GM18508 (cell line): ENCODE measurements around the gene MSLN.
"Not testable (repeated sequence)": the region's sequence is repeated elsewhere in the genome, so short reads cannot be mapped to it uniquely, and the experiment has no call there.

Experiments
- ATAC-seq: cut with Tn5 transposase; IDR thresholded peaks from one replicate; pipeline ENCODE4 v1.9.1; 2021; ENCODE audit warnings: moderate number of reproducible peaks; ENCODE audit not compliant: insufficient read depth, unreplicated experiment

The MSLN gene

DNA sequence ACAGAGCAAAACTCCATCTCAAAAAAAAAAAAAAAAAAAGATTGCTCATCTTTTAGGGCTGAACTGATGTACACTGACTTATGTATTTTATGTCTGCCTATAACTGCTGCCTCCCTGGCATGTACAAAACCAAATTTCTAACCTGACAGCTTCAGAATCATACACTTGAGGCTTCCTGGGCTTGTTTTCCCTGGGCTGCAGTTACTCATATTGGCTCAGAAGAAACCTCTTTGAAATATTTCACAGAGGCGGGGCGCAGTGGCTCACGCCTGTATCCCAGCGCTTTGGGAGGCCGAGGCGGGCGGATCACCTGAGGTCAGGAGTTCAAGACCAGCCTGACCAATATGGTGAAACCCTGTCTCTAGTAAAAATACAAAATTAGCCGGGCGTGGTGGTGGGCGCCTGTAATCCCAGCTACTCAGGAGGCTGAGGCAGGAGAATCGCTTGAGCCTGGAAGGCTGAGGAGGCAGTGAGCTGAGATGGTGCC is 6.4 kb upstream of the MSLN start:
- ATAC-seq: not testable (repeated sequence)

DNA sequence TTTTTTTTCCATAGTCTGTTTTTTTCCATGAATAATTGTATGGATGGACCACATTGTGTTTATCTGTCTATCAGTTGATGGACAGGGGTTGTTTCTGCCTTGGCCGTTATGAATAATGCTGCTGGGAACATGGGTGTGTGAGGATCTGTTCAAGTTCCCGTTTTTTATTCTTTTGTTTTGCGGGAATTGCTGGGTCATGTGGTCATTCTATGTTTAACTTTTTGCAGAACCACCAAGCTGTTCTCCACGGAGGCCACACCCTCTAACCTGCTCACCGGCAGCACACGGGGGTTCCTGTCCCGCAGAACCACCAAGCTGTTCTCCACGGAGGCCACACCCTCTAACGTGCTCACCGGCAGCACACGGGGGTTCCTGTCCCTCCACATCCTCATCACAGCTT is 5.9 kb upstream of the MSLN start:
- ATAC-seq: no peak

DNA sequence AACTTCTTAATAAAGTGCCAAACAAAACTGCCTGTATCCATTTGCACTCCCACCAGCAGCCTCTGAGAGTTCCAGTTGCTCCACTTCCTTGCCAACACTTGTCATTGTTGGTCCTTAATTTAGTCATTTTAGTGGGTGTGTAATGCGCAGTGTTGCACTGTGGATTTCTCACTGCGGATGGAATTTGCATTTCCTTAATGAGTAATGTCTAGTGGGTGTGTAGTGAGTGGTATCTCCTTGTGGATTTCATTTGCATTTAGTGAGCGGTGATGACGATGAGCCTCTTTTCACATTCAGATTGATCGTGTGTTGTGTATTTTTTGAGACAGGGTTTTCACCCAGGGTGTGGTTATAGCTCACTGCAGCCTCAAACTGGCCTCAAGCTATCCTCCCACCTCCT is 4.1 kb upstream of the MSLN start:
- no peak for ATAC-seq

DNA sequence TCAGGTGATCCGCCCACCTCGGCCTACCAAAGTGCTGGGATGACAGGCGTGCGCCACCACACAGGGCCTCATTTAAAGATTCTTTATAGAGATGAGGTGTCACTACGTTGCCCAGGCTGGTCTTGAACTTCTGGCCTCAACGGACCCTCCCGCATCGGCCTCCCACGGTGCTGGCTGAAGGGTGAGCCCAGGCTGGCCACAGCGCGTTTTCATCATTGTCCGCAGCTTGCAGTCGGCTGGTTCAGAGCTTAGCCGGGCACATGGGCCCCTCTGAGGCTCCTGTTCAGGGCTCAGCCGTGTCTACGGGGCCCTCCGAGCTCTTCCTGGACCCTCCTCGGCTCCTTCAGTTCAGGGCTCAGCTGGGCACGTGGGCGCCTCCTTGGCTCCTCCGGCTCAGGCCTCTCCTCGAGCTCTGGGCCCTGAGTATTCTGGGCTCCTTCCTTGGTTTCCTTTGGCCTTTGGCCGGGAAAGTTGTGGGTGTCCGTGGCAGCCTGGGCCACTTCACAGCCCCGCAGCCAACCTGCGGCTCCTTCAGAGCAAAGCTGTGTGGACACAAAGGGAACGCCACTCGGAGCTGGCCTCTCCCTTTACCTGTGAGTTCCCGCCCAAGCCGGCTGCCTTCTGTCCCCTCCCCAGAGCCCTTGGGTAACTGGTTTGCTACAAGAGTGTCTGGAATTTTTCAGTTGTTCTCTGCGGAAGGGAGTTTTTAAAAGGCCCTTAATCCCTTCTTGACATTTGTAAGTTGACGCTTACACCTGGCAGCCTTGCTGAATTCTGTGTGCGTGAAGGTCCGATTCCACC is 1.2 kb upstream of the MSLN start:
- no peak for ATAC-seq

DNA sequence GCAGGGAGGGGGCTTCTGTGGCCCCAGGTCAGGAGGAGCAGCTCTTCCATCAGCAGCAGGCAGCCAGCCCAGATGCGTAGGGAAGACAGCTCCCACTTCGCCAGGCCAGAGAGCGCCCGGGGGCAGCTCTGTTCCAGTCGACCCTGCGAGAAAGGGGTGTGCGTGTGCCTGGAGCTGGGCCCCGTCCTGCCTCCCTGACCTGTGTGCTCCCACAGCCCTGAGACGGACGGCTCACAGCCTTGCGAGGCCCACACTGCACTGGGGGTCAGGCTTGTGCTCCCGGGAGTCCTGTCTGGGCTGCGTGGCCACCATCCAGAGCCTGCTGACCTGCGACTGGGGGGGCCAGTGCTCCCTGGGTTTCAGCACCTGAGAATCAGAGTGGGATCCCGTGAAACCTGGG is 469 bp upstream of the MSLN start:
- ATAC-seq: no peak

DNA sequence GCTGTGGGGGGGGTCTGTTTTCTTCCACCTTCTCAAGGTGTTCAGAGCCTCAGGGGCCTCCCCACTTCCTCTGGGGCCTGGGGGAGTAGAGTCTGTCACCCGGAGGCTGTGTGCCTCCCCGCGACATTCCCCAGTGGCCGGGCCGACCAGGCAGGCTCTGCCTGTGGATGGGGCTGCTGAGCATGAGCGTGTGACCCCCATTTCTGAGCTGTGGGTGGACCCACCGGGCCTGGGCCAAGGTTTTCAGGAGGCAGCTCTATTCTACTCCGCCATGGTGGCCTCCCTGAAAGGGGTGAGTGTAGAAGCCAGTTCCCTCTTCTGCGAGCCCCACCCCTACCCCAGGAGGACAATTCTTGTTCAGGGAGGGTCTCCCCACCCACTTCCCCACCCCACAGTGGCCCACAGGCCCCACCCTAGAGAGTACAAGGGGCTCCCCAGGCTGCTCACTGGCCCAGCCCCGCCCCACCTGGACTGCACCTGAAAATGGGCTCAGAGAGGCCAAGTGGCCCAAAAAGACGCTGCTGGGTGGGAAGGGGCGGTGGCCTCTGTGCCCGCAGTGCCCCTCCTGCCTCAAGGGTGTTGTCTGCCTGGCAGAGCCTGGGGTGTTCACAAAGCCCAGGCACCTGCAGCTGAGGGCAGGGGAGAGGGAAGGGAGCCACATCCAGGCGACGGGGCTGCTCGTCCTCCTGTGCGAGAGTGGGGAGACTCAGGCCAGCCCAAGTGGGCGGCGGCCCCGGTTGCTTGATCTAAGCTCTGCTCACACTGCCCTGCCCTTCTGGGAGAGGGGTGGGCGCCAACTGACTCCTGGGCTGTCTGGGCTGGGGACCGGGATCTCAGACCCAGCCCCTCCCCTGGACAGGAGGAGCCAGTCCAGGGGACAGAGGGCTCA is 1.3 kb downstream of the MSLN start:
- no peak for ATAC-seq

DNA sequence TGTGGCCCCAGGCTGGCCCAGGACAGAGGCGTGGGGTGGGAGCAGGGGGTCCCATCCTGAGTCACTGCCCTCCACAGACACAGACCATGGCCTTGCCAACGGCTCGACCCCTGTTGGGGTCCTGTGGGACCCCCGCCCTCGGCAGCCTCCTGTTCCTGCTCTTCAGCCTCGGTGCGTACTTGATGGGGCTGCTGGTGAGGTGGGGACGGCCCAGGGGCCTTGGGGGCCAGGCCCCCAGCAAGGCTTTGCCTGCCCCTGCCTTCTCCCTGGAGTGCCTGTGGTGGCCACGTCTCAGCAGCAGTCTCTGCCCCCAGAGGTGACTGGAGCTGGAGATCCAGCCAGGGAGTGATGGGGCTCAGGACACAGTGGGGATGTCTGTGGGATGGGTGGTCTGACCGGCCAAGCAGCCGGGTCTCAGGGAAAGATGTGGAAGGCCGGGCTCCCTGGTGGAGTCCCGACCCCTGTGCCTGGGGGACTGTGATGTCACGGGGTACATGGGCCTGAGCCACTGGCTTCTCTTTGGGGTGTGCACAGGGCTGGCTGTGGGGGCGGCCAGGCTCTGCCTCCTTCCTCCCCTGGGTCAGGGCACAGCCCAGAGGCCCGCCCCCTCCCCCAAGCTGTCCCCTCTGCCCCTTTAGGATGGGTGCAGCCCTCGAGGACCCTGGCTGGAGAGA is 2.2 kb downstream of the MSLN start:
- no peak for ATAC-seq

DNA sequence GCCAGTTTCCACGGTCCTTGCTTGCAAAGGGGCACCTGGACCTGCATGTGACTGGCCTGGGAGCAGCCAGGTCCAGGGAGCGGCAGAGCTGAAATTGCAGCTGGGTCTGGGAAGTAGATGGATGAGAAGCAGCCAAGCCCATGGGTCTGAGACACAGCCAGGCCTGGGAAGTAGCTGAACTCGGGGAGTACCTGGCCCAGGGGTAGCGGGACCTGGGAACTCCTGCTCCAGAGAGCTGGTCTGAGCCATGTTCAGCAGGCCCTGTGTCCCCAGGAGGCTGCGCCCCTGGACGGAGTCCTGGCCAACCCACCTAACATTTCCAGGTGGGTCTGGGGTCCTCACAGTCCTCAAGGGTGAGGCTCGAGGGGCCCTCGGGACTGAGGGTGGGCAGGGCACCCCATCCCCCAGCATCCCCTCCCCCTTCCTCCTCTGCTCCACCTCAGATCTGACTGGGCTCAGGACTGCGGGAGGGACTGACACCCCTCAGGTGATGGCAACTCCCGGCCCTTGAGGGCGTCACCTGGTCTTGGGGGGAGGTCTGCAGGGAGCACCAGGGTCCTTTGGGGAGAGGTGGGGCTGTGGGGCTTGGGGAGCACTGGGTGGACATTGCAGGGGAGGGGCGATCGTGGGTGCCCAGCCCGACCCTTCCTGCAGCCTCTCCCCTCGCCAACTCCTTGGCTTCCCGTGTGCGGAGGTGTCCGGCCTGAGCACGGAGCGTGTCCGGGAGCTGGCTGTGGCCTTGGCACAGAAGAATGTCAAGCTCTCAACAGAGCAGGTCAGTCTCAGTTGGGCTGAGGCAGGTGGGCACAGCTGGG is 3.0 kb downstream of the MSLN start:
- ATAC-seq: no peak

DNA sequence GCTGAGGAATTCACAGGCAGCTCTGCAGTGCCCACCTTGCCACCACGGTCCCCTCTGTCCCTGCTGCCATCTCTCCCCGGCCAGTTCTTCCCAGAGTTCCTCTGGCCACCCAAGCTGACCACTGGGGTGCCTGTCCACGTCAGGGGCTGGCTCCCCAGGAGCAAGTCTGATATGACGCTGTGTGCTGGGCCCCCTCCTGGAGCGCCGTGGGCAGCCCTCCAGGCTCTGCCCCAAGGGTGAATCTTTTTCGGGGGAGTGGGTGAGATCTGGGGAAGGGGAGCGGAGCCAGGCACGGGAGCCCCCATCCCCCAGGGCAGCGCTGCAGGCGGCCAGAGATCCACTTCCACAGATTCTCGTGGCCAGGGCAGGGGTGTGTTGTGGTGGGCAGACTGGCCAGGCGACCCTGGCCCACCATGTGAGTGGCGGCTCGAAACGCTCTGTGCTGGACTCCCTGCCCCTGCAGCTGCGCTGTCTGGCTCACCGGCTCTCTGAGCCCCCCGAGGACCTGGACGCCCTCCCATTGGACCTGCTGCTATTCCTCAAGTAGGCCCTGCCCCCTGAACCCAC is 3.7 kb downstream of the MSLN start:
- no peak for ATAC-seq

DNA sequence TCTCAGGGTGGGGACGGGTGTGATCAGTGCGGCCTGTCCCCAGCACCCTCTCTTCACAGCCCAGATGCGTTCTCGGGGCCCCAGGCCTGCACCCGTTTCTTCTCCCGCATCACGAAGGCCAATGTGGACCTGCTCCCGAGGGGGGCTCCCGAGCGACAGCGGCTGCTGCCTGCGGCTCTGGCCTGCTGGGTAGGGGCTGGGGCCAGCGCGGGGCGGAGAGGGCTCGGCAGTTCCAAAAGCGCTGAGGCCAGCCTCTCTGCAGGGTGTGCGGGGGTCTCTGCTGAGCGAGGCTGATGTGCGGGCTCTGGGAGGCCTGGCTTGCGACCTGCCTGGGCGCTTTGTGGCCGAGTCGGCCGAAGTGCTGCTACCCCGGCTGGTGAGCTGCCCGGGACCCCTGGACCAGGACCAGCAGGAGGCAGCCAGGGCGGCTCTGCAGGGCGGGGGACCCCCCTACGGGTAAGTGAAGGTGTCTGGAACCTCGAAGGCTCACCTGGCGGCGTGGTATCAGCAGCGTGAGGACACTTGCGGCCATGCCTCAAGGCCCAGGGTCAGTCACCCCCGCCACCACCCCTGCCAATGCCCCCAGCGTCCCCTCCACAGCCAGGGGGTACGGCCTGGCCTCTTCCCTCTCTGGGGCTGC is 4.4 kb downstream of the MSLN start:
- ATAC-seq: no peak

DNA sequence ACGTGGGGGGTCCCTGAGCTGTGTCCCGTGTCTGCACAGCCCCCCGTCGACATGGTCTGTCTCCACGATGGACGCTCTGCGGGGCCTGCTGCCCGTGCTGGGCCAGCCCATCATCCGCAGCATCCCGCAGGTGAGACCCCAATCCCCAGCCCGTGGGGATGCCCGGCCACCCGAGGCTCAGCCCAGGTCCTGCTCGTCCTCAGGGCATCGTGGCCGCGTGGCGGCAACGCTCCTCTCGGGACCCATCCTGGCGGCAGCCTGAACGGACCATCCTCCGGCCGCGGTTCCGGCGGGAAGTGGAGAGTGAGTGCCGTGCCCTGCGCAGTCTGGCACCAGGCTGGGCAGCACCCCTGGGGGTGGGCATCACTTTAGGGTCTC is 4.9 kb downstream of the MSLN start:
- ATAC-seq: no peak

DNA sequence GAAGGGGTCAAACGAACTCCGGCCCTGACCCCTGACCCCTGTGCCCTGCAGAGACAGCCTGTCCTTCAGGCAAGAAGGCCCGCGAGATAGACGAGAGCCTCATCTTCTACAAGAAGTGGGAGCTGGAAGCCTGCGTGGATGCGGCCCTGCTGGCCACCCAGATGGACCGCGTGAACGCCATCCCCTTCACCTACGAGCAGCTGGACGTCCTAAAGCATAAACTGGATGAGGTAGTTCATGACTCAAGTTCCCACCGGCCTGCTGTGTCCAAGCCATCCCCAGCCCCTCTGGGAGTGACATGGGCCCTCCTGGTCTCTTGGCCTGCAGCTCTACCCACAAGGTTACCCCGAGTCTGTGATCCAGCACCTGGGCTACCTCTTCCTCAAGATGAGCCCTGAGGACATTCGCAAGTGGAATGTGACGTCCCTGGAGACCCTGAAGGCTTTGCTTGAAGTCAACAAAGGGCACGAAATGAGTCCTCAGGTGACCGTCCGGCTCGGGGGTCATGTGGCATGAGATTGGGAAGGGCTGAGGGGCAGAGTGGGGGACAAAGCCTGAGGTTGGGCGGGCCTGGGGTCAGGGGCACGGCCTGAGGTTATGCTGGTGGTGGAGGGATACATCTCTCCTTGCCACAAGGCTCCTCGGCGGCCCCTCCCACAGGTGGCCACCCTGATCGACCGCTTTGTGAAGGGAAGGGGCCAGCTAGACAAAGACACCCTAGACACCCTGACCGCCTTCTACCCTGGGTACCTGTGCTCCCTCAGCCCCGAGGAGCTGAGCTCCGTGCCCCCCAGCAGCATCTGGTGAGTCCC is 5.7 kb downstream of the MSLN start:
- no peak for ATAC-seq

DNA sequence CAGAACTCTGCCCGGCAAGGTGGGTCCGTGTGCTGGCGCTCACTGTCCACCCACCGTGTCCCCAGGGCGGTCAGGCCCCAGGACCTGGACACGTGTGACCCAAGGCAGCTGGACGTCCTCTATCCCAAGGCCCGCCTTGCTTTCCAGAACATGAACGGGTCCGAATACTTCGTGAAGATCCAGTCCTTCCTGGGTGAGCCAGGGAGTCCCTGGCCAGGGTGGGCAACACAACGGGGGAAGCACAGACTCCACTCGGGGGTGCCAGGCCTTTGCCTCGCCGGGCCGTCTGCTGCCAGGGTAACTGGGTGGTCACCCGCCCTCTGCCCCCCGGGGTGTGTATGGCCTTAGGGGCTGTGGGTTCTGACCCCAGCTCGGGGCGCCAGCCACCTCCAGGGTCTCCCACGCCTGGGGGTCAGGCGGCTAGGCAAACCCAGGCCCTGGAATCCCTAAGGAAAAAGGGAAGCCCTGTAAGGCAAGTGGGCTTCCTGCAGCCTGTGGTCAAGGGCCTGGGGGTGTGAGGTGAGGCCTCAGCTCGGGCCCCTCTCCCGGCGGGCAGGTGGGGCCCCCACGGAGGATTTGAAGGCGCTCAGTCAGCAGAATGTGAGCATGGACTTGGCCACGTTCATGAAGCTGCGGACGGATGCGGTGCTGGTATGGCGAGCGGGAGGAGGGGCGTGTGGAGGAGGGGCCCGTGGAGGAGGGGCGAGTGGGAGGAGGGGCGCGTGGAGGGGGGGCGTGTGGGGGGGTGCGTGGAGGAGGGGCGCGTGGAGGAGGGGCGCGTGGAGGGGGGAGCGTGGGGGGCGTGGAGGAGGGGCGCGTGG is 6.5 kb downstream of the MSLN start:
- ATAC-seq: no peak

DNA sequence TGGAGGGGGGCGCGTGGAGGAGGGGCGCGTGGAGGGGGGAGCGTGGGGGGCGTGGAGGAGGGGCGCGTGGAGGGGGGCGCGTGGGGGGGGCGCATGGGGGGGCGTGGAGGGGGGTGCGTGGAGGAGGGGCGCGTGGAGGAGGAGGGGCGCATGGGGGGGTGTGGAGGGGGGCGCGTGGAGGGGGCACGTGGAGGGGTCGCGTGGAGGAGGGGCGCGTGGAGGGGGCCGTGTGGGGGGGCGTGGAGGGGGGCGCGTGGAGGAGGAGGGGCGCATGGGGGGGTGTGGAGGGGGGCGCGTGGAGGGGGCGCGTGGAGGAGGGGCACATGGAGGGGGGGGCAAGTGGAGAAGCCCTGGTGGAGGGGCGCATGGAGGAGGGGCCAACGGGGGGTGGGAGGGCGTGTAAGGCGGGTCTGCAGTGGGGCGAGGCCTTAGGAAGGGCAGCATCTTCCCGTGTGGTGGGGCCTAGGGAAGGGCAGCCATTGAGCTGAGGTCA is 7.3 kb downstream of the MSLN start:
- ATAC-seq: no peak

DNA sequence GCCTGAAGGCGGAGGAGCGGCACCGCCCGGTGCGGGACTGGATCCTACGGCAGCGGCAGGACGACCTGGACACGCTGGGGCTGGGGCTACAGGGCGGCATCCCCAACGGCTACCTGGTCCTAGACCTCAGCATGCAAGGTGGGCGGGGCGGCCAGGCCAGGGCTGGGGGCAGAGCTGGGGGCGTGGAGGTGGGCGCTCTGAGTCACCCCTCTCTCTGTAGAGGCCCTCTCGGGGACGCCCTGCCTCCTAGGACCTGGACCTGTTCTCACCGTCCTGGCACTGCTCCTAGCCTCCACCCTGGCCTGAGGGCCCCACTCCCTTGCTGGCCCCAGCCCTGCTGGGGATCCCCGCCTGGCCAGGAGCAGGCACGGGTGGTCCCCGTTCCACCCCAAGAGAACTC is 7.9 kb downstream of the MSLN start:
- ATAC-seq: no peak

DNA sequence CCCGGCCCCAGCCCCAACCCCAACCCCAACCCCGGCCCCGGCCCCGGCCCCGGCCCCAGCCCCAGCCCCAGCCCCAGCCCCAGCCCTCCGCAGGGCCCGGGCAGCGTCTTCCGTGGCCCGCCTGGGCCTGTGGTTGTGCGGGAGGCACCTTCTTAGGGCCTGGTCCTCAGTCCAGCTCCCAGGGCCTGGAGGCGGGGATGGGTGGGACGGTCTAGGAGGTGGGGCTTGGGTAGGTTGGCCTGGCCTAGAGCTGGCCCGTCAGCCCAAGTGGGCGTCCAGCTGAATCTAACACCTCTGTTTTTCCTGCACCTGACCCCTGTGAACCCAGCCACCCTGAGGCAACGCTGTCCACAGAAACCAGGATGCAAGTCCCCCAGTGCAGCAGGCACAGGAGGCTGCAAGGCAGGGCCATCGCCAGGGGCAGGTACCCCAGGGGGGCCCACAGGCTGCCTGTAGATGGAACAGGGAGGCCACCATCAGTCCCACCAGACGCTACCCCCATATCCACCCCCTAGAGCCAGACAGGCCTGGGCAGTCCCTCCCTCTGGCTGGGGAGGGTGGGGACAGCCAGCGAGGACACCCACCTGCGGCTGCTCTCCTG is 8.8 kb downstream of the MSLN start:
- ATAC-seq: no peak

DNA sequence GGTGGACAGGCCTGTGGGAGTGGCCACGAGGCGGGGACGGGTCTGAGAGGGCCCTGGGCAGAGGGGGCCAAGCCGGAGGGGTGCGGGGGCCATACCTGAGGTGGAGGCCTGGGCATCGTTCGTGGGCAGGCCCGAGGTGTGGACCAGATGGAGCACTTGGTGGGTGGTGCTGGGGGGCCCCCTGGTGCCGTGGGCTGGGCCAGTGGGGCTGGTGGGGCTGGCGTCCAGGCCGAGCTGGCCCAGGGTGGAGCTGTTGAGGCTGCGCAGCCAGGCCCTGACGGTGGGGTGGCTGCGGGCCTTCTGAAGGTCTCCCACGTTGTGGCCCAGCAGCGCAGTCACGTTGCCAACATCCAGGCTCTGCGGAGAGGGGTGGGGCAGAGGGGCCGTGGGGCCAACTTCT is 9.4 kb downstream of the MSLN start:
- no peak for ATAC-seq
